Mesodermal cell (in vitro differentiated cells): ENCODE results near the gene MAGI3.

Experiments
- H3K27ac ChIP-seq: 2 replicates; pipeline ENCODE4 v1.7.0; 2013; ENCODE audit warnings: mild to moderate bottlenecking, low read depth, low read length, moderate library complexity; ENCODE audit not compliant: severe bottlenecking
- H3K36me3 ChIP-seq: 2 replicates; pipeline ENCODE4 v1.7.1; 2013; ENCODE audit warnings: mild to moderate bottlenecking, low read length, moderate library complexity; ENCODE audit not compliant: control insufficient read depth, insufficient read depth
- H3K4me1 ChIP-seq: one replicate; pipeline ENCODE4 v1.7.1; 2013; ENCODE audit warnings: mild to moderate bottlenecking, low read length; ENCODE audit not compliant: insufficient read depth, control insufficient read depth, poor library complexity, severe bottlenecking
- H3K4me3 ChIP-seq: 2 replicates; pipeline ENCODE4 v1.7.0; 2013; ENCODE audit warnings: low read length, control low read depth, mild to moderate bottlenecking; ENCODE audit not compliant: insufficient read depth, poor library complexity, severe bottlenecking; ENCODE audit errors: extremely low read depth
- H3K9me3 ChIP-seq: 2 replicates; pipeline ENCODE4 v1.7.1; 2013; ENCODE audit warnings: mild to moderate bottlenecking, low read length, moderate library complexity; ENCODE audit not compliant: control insufficient read depth
- WGBS, 2 experiments: methylation state at CpG; one replicate each; pipeline ENCODE4 v1.1.5; 2013; ENCODE audit warnings: missing lambda C conversion rate in 2 of 2; ENCODE audit not compliant: insufficient coverage in 2 of 2; 5-methylcytosine and 5-hydroxymethylcytosine counted together

The MAGI3 gene

GRCh38 chr1:113674591-113674990 is 284.3 kb downstream of the MAGI3 start:
- no peak overlapping the region for H3K4me3 ChIP-seq
- no peaks in the 10 kb centered on the region for H3K4me1 ChIP-seq
- no peak overlapping the region for H3K27ac ChIP-seq
- 100% methylated on average over 1 of the region's 1 CpG for whole genome bisulfite sequencing, 2 experiments
- H3K9me3 ChIP-seq, result no peaks in the 10 kb centered on the region
- peaks cover 2% of the 10 kb centered on the region for H3K36me3 ChIP-seq

GRCh38 chr1:113675302-113675701 is 285.0 kb downstream of the MAGI3 start:
- H3K4me3 ChIP-seq, result no peak overlapping the region
- H3K4me1 ChIP-seq, result no peaks in the 10 kb centered on the region
- WGBS, 2 experiments, result 90 to 92% methylated on average over 2 of the region's 2 CpGs
- H3K36me3 ChIP-seq, result peaks cover 2% of the 10 kb centered on the region
- H3K9me3 ChIP-seq, result no peaks in the 10 kb centered on the region
- H3K27ac ChIP-seq, result no peak overlapping the region

GRCh38 chr1:113676524-113676923 is 286.2 kb downstream of the MAGI3 start:
- Histone ChIP-seq H3K4me3 (no peak overlapping the region), H3K4me1 (no peaks in the 10 kb centered on the region), H3K36me3 (peaks cover 2% of the 10 kb centered on the region), H3K27ac (no peak overlapping the region), H3K9me3 (no peaks in the 10 kb centered on the region)
- 91 to 94% methylated on average over 4 of the region's 5 CpGs for WGBS, 2 experiments

- H3K27ac ChIP-seq, result no peak overlapping the region
- WGBS, 2 experiments, result 89 to 96% methylated on average over 6 of the region's 7 CpGs
- H3K9me3 ChIP-seq, result no peaks in the 10 kb centered on the region
- H3K36me3 ChIP-seq, result peaks cover 2% of the 10 kb centered on the region
- H3K4me1 ChIP-seq, result no peaks in the 10 kb centered on the region
- no peak overlapping the region for H3K4me3 ChIP-seq
Measured at GRCh38 chr1:113677250-113678158, 287.2 kb downstream of the MAGI3 start.

GRCh38 chr1:113678159-113678469 is 287.8 kb downstream of the MAGI3 start:
- no peak overlapping the region for H3K4me3 ChIP-seq
- H3K27ac ChIP-seq, result no peak overlapping the region
- H3K36me3 ChIP-seq, result peaks cover 4% of the 10 kb centered on the region
- H3K4me1 ChIP-seq, result no peaks in the 10 kb centered on the region
- no peaks in the 10 kb centered on the region for H3K9me3 ChIP-seq

- Histone ChIP-seq H3K27ac (no peak overlapping the region), H3K4me1 (no peaks in the 10 kb centered on the region), H3K4me3 (no peak overlapping the region), H3K36me3 (peaks cover 12% of the 10 kb centered on the region), H3K9me3 (no peaks in the 10 kb centered on the region)
- WGBS, 2 experiments, result 94 to 96% methylated on average over 3 to 5 of the region's 7 CpGs
Measured at GRCh38 chr1:113681596-113682337, 291.5 kb downstream of the MAGI3 start.

GRCh38 chr1:113683384-113684152 is 293.3 kb downstream of the MAGI3 start:
- Histone ChIP-seq H3K36me3 (peaks cover 18% of the 10 kb centered on the region), H3K4me1 (no peaks in the 10 kb centered on the region), H3K9me3 (no peaks in the 10 kb centered on the region), H3K4me3 (no peak overlapping the region), H3K27ac (peak overlapping the region; percentile 26)
- WGBS, 2 experiments, result 90% methylated on average over 7 of the region's 8 CpGs

- H3K9me3 ChIP-seq, result no peaks in the 10 kb centered on the region
- peaks cover 18% of the 10 kb centered on the region for H3K36me3 ChIP-seq
- H3K4me3 ChIP-seq, result no peak overlapping the region
- H3K27ac ChIP-seq, result no peak overlapping the region
- H3K4me1 ChIP-seq, result no peaks in the 10 kb centered on the region
- WGBS, 2 experiments, result 80 to 83% methylated on average over 1 of the region's 6 CpGs
Measured at GRCh38 chr1:113684153-113684541, 293.8 kb downstream of the MAGI3 start.

GRCh38 chr1:113686891-113687618 is 296.7 kb downstream of the MAGI3 start:
- Histone ChIP-seq H3K27ac (no peak overlapping the region), H3K9me3 (no peaks in the 10 kb centered on the region), H3K4me3 (no peak overlapping the region), H3K36me3 (peaks cover 43% of the 10 kb centered on the region), H3K4me1 (no peaks in the 10 kb centered on the region)
- WGBS, 2 experiments, result 100% methylated on average over 1 of the region's 3 CpGs; no CpG with 5 or more reads in 1 of the 2 experiments

- WGBS, 2 experiments, result 91 to 93% methylated on average over 1 to 2 of the region's 2 CpGs
- no peak overlapping the region for H3K27ac ChIP-seq
- peaks cover 54% of the 10 kb centered on the region for H3K36me3 ChIP-seq
- no peak overlapping the region for H3K4me3 ChIP-seq
- peaks cover 9% of the 10 kb centered on the region for H3K9me3 ChIP-seq
- no peaks in the 10 kb centered on the region for H3K4me1 ChIP-seq
Measured at GRCh38 chr1:113691184-113691583, 300.9 kb downstream of the MAGI3 start.
